Fibroblast of peridontal ligament (primary cell): ENCODE data around the gene ZNF469.

ENCODE experiments used
- DNase-seq: peaks from one replicate; pipeline ENCODE4 v3.0.0-alpha.2; 2010; ENCODE audit errors: extremely low read depth

ZNF469 gene

DNA sequence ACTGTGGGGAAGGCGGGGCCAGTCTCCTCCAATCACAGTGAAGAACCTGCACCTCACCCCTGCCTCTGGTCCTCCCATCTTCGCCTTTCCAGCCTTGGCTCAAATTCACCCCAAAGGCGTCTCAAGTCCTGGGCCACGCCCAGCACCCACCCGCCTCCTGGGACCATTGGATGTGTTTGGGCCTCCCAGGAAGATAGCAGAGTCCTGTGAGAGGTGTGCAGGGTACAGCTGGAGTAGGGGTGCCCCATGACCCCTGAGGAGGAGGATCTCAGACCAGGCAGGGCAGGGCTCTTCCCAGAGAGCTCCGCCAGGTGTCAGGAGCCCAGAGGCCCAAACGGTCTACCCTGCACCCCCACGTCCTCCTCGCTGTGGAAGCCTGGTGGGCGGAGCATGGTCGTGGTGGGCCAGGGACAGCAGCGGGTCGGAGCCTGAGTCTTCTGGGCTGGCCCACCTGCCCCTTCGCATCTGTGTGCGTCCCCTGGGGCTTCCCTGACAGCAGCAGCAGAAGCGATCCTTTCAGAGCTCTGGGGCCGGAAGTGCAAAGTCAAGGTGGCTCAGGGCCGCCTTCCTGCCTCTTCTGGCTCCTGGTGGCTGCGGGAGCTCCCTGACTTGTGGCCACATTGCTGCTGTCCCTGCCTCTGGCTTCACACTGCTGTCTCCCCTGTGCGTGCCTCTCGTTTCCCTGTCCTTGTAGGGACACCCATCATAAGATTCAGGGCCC, 34.9 kb upstream of the ZNF469 start:
- DNase-seq = no peak

DNA sequence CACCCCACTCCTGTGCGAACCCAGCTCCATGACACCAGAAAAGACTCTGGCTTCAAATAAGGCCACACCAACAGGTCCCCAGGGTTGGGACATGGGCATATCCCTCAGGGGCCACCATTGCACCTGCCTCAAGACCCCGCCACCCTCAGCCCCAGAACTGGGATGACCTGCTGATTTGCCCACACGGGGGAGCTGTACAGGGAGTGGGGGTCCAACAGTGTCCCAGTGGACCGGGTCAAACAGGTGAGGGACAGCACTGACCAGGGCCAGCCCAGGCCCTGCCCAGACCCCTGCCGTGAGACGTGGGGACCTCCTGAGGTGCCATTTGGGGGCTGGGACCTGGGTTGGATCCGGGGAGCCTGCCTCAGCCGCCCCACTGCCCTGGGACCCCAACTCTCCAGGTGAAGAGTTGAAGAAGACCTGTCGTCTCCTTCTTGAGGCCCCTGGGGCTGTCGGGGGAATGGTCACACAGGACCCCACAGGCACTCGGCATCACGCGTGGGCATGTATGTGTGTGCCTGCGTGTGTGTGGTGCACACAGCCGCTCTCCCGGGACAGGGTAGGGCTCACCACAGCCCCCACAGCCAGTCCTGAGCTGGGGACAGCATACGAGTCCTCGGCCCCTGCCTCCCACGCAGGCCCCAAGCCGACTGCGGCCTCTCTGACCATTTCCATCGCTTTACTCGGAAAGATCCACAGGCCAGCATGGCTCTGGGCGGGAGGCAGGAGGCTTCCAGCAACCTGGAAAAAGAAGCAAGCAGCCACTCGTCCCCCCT, 34.2 kb upstream of the ZNF469 start:
- no peak for DNase-seq

DNA sequence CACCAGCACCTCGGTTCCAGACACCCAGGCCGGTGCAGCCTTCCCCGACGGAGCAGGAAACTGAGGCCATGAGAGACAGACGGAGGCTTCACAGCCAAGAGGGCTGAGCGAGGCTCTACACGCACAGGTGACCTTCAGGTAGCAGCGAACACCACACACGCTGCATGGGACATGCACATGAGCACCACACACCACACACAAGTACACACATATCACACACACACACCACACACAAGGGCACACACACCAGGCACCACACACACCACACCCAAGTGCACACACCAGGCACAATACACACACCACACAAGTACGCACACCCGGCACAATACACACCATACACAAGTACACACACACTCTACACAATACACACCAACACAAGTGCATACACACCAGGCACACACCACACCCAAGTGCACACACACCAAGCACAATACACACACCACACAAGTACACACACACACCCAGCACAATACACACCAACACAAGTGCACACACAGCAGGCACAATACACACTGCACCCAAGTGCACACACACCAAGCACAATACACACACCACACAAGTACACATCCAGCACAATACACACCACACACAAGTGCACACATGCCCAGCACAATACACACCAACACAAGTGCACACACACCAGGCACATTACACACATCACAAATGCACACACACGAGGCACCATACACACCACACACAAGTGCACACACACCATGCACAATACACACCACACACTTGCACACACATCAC, 33.4 kb upstream of the ZNF469 start:
- no peak for DNase-seq

DNA sequence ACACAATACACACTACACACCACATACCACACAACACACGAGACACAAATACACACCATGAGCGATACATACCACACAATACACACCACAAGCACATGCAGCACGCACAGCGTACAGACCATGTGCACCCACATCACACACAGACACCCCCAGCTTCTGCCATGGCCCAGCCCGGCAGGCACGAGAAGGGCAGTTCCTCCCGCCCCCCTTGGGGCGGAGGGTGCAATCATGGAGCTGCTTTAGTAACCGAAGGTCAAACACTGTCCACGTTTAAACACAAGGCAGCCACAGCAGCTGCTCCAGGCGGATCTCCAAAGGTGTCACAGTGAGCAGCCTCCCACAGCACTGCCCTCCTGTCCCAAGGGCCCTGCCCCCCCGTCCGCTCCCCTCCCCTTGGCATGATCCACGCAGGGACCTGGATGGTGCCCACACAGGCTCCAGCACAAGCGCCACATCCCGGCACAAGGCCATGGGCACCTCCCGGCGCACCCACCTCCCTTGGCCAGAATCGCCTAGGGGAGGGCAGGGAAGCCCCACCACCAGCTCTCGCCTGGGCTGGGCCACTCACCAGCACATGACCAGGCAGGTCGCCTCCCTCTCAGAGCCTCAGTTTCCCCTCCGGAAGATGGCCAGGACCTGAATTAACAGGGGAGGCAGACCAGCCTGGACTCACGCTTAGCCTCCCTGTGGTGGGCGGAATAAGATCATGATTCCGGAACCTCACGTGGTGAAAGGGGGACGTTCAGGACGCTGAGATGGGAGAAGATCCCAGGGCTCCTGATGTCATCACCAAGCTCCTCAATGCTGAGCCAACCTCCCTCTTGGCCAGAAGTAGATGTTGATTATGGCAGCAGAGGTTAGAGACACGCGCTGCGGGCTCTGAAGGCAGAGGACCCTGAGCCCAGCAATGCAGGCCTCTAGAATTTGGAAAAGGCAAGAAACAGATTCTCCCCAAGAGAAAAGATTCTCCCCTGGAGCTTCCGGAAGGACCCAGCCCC, 32.6 kb upstream of the ZNF469 start:
- DNase-seq = no peak

DNA sequence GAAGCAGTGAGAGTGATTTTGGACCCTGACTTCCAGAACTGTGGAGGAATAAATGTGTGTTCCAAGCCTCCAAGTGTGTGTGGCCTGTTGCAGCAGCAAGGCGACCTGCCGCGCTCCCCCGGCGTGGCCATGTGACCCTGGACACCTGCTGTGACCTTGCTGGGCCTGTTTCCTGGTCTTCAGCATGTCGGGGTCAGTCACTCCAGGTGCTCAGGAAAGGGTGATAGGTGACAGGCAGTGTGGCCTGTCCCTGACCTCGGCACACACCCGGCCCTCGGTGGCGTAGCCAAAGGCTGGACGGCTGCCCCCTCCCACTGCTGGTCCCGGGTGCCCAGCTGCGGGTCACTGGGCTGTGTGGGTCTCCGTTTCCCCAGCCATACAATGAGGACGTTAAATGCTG, 31.8 kb upstream of the ZNF469 start:
- DNase-seq = no peak

DNA sequence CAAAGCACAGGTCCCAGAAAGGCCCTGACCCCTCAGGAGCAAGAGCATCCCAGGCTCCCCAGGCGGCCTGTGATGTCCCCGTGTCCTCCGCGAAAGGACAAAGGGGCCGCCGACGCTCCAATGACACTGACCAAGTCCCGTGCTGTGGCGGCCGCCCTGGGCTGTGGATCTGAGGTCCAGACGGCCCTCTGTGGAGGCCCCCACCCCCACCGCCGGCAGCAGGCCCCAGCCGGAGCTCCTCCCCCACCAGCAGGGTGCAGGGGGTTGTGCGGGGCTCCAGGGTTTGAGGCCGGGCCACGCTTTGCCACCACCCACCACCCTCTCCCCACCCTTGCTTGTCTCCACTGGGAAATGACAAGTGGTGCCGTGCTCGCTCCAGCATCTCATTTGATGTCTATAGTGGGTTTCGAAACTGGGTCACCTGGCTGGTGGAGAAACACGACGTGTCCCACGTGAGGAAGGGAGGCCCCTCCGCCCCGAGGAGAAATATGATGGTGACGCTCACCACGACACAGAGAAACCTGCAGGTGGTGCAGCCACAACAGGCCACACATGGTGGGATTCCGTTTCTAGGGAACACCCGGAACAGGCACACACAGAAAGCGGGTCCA, 31.2 kb upstream of the ZNF469 start:
- DNase-seq = no peak

DNA sequence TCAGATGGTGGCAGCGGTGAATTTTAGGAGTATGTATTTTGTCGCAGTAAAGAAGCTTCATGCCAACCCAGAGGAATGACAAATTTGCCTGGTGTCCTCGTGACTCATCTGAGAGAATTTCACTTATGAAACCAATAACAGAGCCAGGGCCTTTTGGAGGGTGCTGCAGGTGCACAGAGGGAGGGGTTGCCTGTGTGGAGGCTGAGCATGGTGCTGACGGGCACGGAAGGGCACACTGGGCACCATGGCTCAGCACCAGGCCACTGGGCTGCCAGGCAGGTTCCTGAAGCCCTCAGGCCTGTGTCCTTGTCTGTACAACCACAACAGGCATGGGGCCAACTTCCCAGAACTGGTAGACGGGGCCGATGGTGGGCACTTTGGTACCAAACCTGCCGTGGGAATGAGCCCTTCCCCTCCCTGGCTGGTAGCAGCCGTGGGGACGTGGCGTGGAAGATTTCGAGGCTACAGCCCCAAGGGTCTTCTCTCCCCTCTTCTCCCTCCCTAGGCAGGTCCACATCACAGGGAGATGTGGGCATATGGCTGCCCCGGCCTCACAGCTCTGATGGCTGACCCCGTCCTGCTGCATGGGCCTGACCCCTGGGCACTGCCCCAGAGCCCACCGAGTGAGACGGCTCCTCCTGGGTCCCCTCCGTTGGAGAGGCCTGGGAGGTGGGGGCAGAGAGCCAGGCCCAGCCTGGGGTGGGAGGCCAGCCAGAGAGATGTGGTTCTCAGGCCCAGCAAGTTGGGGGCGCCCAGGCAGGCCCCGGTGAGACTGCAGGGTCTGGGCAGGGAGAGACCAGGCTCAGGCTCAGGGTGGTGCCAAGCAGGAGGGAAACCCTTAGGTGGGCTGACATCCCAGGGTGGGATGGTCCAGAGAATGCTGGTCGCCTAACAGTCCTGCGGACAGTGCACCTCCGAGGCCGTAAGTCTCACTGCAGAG, 30.2 kb upstream of the ZNF469 start:
- DNase-seq = no peak

DNA sequence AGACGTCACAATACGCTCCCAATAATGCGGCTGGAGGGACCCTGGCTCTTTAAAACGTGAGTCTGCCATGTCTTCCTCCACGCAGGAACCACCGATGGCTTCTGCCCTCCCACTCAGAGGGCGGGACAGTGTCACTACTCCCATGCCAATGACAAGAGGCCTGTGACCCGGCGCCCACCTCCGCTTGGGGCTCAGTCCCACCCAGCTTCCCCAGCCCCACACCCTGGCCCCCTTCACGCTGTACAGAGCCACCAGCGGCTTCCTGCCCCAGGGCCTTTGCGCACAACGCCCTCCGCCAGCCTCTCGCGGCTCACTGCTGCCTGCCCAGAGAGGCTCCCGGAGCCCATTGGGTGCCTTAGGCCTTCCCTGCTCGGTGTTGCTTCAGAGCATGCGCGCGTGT, 29.5 kb upstream of the ZNF469 start:
- no peak for DNase-seq

DNA sequence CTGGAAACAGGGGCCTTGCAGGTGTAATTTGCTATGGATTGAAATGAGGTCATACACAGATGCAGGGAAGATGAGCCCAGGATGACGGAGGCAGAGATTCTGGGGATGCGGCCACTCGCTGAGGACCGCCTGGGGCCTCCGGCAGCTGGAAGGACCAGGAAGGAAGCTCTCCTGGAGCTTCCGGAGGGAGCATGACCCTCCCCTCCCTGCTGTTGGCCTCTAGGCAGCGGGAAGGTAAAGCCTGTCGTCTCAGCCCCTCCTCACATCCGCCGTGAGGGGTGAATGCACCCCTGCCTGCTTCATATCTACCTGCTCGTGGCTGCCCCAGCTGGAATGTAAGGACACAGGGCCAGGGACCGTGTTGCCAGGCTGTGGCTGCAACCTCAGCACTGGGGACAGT, 29.1 kb upstream of the ZNF469 start:
- DNase-seq = no peak

DNA sequence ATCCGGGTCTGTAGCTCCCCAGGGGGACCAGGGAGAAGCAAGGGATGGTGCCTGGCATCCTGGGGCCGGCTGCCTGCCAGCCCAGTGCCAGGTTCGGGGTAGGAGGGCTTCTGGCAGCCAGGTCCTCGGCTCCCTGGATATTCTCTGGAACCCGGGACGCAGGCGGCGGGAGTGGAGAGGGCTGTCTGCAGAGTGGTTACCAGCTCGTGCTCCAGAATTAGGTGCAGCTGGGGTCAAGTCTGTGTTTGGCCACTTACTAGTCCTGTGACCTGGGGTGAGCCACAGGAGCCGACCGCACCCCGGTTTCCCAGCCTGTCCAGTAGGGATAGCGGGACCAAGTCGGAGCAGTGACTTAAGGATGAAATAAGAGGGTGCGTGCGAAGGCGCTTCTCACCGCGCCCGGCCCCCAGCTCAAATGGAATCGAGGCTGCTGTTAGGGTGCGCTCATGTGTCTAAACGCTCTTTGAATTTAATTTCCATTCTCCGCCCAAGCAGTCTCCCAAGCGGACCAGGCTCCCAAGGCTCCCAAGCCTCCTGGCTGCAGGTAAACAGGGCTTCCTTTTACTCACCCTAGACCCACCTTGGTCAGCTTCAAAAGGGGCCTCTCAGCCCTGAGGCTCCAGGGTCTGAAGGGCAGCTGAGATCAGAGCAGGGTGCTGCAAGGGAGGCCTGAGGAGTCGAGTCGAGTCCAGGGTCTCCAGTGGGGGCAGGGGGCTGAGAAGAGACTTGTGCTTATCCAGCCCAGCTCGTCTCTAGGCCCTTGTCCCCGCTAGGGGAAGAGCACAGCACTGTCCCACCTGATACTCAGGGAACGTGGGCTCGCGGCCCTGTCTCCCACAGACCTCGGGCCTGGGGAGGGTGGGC, 28.3 kb upstream of the ZNF469 start:
- no peak for DNase-seq

DNA sequence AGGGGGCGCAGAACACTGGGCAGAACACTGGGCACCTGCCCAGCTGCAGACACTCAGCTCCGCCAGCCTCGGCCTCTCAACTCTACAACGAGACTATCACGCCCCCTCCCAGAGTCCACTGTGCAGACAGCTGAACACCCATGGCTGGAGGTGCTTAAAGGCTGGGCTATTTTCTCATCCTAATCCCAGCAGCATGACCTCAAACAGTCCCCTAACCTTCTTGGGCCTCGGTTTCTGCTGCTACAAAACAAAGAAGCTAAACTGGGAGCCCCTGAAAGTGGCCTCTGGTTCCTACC, 27.7 kb upstream of the ZNF469 start:
- DNase-seq = no peak

DNA sequence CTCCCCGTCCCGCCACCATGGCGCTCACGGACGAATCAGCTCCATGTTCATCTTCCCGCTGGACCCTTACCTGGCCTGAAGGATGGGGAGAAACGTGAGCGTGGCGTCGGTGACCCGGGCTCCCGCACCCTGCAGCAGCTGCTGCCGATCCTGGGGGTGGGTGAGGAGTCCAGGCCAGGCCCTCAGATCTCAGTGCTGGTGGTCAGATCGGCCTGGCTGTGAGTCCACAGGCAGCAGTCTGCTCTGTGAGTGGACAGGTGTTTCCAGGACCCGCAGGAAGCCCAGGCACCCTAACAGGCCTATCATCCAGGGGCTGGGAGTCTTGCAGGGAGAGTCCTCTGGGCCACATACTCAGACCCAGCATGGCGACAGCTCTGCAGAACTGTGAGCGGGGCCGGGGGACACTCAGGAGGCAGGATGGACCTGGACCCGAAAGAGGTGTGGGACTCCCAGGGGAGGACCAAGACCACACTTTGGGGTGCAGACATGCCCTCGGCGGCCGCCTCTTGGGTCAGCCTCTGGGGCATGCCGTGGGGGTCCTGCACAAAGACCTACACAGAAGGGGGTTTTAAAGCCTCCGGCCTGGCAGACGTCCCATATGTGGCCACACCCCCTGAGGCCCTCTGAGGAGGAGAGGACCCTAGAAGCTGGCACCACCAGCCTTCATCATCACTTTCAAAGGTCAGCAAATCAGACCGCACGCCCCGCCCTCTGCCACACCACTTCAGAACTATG, 27.2 kb upstream of the ZNF469 start:
- DNase-seq = no peak

DNA sequence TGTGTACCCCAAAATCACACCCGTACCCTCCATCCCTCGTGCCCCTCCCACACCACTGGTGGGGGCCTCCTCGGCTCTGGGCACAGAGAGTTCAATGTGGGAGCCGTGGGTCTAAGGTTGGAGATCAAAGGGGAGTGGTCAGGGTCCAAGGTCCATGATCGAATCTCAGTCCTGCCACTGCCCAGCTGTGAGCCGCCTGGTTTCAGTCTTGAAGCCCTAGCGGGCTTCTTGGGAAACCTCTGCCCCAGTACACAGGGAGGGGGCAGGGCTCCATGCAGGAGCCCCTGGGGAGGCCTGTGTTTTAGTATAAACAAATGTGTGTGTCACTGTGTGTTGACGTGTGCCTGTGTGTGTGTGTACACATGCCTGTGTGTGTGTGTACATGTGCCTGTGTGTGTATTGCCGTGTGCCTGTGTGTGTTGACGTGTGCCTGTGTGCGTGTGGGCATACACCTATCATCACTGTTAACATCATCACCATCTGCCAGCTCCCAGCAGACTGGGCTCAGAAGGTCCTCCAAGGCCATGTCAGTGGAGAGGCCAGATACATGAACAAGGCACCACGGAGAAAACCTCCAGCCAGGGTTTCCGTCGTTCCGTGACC, 26.5 kb upstream of the ZNF469 start:
- DNase-seq = no peak

DNA sequence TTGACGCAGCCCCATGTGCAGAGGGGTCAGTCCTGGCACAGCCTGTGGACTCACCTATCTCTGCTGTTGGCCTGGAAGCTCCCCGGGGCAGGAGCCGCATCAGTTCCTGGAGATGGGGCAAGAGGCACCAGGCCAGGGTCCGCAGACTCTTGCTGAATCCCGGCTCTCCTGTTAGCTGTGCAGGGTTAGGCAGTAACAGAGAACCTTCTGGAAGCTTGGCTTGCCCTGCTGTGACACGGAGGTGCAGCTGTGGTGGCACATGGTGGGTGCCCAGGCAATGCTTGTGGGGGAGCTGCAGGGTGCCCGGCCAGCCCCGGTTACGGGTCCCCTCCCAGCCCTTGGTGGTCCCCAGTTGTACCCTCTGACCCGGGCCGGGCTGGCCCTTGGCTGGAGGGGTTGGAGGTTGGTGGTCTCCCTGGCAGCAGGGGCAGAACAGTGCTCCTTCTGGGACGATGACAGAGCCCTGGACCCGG, 26.0 kb upstream of the ZNF469 start:
- no peak for DNase-seq

DNA sequence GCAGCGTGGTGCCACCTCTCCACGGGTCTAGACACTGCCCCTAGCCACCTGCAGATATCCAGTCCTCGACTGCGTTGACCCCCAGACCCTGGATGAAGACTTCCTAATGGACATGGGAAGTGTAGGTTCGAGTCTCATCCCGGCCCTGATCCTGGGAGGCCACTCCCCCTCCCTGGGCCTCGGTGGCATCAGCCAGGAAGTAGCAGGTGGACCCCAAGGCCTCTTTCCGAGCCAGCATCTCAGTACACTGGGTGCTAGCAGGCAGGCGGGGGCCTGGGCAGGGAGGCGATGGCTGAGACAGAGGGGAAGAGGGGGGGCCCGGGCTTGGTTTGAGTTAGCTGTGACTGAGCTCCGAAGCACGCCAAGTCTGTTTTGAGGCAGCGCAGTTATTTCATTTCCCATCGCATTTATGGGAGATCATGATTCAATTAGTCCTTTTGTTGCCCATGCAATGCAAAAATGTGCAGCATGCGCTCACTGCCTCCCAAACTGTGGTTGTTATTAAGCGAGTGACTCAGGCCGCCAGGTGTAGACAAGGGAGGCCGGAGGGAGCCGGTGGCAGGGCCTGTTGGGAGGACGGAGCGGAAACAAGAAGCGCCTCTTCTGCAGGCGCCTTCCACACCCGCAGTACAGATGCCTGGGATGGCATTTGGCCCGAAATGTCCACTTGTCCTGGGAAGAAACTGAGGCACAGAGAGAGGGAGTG, 25.3 kb upstream of the ZNF469 start:
- no peak for DNase-seq

DNA sequence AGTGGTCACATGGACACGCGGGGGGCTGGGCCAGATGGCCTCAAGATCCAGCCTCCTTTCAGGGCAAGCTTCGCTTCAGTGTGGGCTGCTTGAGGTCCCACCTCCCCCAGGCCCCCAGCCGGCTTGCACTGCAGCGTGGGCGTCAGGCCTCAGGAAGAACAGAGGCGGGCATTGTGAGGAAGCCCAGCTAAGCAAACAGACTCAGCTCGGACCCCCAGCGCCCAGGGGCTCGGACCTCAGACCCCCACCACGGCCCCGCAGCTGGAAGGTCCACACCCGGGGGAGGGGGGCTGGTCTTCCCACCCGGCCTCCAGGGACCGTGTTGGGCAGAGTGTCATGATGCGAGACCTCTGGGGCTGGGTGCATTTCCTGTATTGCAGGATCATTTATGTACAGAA, 24.7 kb upstream of the ZNF469 start:
- DNase-seq = no peak

DNA sequence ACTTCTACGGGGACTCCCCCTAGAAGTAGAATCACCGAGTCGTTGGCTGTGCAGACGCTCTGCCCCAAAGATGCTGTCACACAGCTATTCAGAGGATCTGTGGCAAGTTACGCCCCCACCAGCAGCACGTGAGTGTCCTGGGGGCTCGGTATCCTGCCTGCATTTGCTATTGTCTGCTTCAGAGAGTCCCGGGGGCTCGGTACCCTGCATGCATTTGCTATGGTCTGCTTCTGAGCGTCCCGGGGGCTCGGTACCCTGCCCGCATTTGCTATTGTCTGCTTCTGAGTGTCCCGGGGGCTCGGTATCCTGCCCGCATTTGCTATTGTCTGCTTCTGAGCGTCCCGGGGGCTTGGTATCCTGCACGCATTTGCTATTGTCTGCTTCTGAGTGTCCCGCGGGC, 23.8 kb upstream of the ZNF469 start:
- DNase-seq = no peak
